NCI-H187 (cell line): Measurements from ENCODE around the gene OSBPL10.

ENCODE experiments used
- DNase-seq, 2 experiments: peaks; one replicate each; lab custom pipeline; 2025; lab: John Stamatoyannopoulos, UW

OSBPL10 gene

GRCh38 chr3:31959951-31960792 is 20.9 kb downstream of the OSBPL10 start:
- DNase-seq = no peak

- DNase-seq = no peak
These were observed 21.8 kb downstream of the OSBPL10 start for GRCh38 chr3:31959251-31959650.

- no peak for DNase-seq
These were observed 22.3 kb downstream of the OSBPL10 start for GRCh38 chr3:31958701-31959152.

GRCh38 chr3:31957106-31957505 is 24.0 kb downstream of the OSBPL10 start:
- no peak for DNase-seq

GRCh38 chr3:31955581-31955980 is 25.5 kb downstream of the OSBPL10 start:
- DNase-seq = no peak

- no peak for DNase-seq
These were observed 27.4 kb downstream of the OSBPL10 start for GRCh38 chr3:31953636-31954035.

- no peak for DNase-seq
These were observed 28.0 kb downstream of the OSBPL10 start for GRCh38 chr3:31953091-31953490.

GRCh38 chr3:31952205-31952604 is 28.9 kb downstream of the OSBPL10 start:
- DNase-seq = no peak

GRCh38 chr3:31948280-31948679 is 32.8 kb downstream of the OSBPL10 start:
- DNase-seq = no peak

- DNase-seq = no peak
These were observed 33.4 kb downstream of the OSBPL10 start for GRCh38 chr3:31947671-31948091.

GRCh38 chr3:31947162-31947561 is 33.9 kb downstream of the OSBPL10 start:
- DNase-seq = no peak

GRCh38 chr3:31946484-31947081 is 34.5 kb downstream of the OSBPL10 start:
- DNase-seq = no peak

- no peak for DNase-seq
These were observed 35.4 kb downstream of the OSBPL10 start for GRCh38 chr3:31945738-31946052.

- no peak for DNase-seq
These were observed 38.0 kb downstream of the OSBPL10 start for GRCh38 chr3:31943041-31943440.

GRCh38 chr3:31942446-31942845 is 38.6 kb downstream of the OSBPL10 start:
- no peak for DNase-seq

GRCh38 chr3:31937225-31937624 is 43.8 kb downstream of the OSBPL10 start:
- DNase-seq = no peak

- DNase-seq = no peak
These were observed 44.5 kb downstream of the OSBPL10 start for GRCh38 chr3:31936420-31937060.

- DNase-seq = no peak
These were observed 46.2 kb downstream of the OSBPL10 start for GRCh38 chr3:31934866-31935265.

- no peak for DNase-seq
These were observed 47.0 kb downstream of the OSBPL10 start for GRCh38 chr3:31934018-31934417.

GRCh38 chr3:31932990-31933389 is 48.1 kb downstream of the OSBPL10 start:
- DNase-seq = no peak

- DNase-seq = no peak
These were observed 51.1 kb downstream of the OSBPL10 start for GRCh38 chr3:31929826-31930502.

GRCh38 chr3:31927811-31928210 is 53.3 kb downstream of the OSBPL10 start:
- DNase-seq = no peak

- DNase-seq = no peak
These were observed 54.5 kb downstream of the OSBPL10 start for GRCh38 chr3:31926543-31926942.
